GM19193 (cell line): ENCODE measurements around the gene ADAMTS10.

ENCODE experiments used
- POLR2A ChIP-seq: IDR thresholded peaks from 4 replicates; pipeline ENCODE4 v1.6.1; 2011; ENCODE audit not compliant: insufficient read depth, insufficient read length; ENCODE audit errors: extremely low read depth

Gene ADAMTS10

GRCh38 chr19:8584965-8585893 lies 25.3 kb downstream of the ADAMTS10 start:
- no peak for TF ChIP-seq POLR2A

- TF ChIP-seq POLR2A = no peak
Observed at GRCh38 chr19:8580710-8581281, 29.7 kb downstream of the ADAMTS10 start.

- TF ChIP-seq POLR2A = no peak
Observed at GRCh38 chr19:8578642-8579265, 31.8 kb downstream of the ADAMTS10 start.

GRCh38 chr19:8577741-8578140 lies 32.8 kb downstream of the ADAMTS10 start:
- no peak for TF ChIP-seq POLR2A

- no peak for TF ChIP-seq POLR2A
Observed at GRCh38 chr19:8577247-8577646, 33.3 kb downstream of the ADAMTS10 start, which contains the start of gene MYO1F. MYO1F (minus strand) TSS chr19:8577442; CDS start chr19:8577309, 133 bp downstream.

- TF ChIP-seq POLR2A = no peak
Observed at GRCh38 chr19:8576273-8576993, 34.1 kb downstream of the ADAMTS10 start.

GRCh38 chr19:8575467-8575997 lies 35.0 kb downstream of the ADAMTS10 start:
- TF ChIP-seq POLR2A = no peak

GRCh38 chr19:8573316-8573715 lies 37.2 kb downstream of the ADAMTS10 start:
- TF ChIP-seq POLR2A = no peak

- no peak for TF ChIP-seq POLR2A
Observed at GRCh38 chr19:8571006-8571411, 39.5 kb downstream of the ADAMTS10 start.

GRCh38 chr19:8569066-8569771 lies 41.3 kb downstream of the ADAMTS10 start:
- TF ChIP-seq POLR2A = no peak

- TF ChIP-seq POLR2A = no peak
Observed at GRCh38 chr19:8567522-8568172, 42.9 kb downstream of the ADAMTS10 start.

GRCh38 chr19:8566855-8567254 lies 43.7 kb downstream of the ADAMTS10 start:
- TF ChIP-seq POLR2A = no peak

- no peak for TF ChIP-seq POLR2A
Observed at GRCh38 chr19:8561075-8561764, 49.3 kb downstream of the ADAMTS10 start.
